ENCODE results near the gene PLEKHM2.

The PLEKHM2 gene

GRCh38 chr1:15735304-15736037 lies 51.4 kb downstream of the PLEKHM2 start:
- no peak for TF ChIP-seq CTCF (IDR thresholded peaks at IDR 0.05)

GRCh38 chr1:15736038-15736891 lies 52.1 kb downstream of the PLEKHM2 start, which contains the start of gene SLC25A34:
TSS of gene SLC25A34 (plus strand) at chr1:15736258. CDS start at chr1:15736486, 228 bp downstream.
- no peak for TF ChIP-seq CTCF (IDR thresholded peaks at IDR 0.05)

- TF ChIP-seq CTCF (IDR thresholded peaks at IDR 0.05), result no peak
These were observed 52.8 kb downstream of the PLEKHM2 start for GRCh38 chr1:15736892-15737261.

- no peak for TF ChIP-seq CTCF (IDR thresholded peaks at IDR 0.05)
These were observed 53.5 kb downstream of the PLEKHM2 start for GRCh38 chr1:15737324-15738319.

GRCh38 chr1:15738416-15739113 lies 54.4 kb downstream of the PLEKHM2 start:
- no peak for TF ChIP-seq CTCF (IDR thresholded peaks at IDR 0.05)

GRCh38 chr1:15739259-15739658 lies 55.1 kb downstream of the PLEKHM2 start:
- no peak for TF ChIP-seq CTCF (IDR thresholded peaks at IDR 0.05)

Data from LNCAP (cell line).